Measurements from ENCODE around the gene EEFSEC.

EEFSEC gene

GRCh38 chr3:128312271-128312670, 159.0 kb downstream of the EEFSEC start:
- peaks cover 8% of the 10 kb centered on the region for H3K4me1 ChIP-seq (ENCODE audit: control insufficient read depth, insufficient read depth, low read length)
- 95 to 96% methylated on average over 10 of the region's 10 CpGs for WGBS, 2 experiments
- H3K4me3 ChIP-seq (ENCODE audit: insufficient read depth, low read depth, low read length), result no peak overlapping the region
- H3K27me3 ChIP-seq (ENCODE audit: control insufficient read depth, insufficient read depth, low read length, poor library complexity, severe bottlenecking), result no peaks in the 10 kb centered on the region
- no peak overlapping the region for H3K27ac ChIP-seq (ENCODE audit: insufficient read depth, low read depth, low read length, poor library complexity, severe bottlenecking)
- no peaks in the 10 kb centered on the region for H3K9me3 ChIP-seq (ENCODE audit: control insufficient read depth, low read length)
- H3K36me3 ChIP-seq (ENCODE audit: control insufficient read depth, insufficient read depth, low read length), result no peaks in the 10 kb centered on the region

- 94 to 96% methylated on average over 5 of the region's 5 CpGs for WGBS, 2 experiments
- H3K4me3 ChIP-seq (ENCODE audit: insufficient read depth, low read depth, low read length), result no peak overlapping the region
- H3K36me3 ChIP-seq (ENCODE audit: control insufficient read depth, insufficient read depth, low read length), result no peaks in the 10 kb centered on the region
- H3K4me1 ChIP-seq (ENCODE audit: control insufficient read depth, insufficient read depth, low read length), result peaks cover 16% of the 10 kb centered on the region
- H3K27me3 ChIP-seq (ENCODE audit: control insufficient read depth, insufficient read depth, low read length, poor library complexity, severe bottlenecking), result no peaks in the 10 kb centered on the region
- no peaks in the 10 kb centered on the region for H3K9me3 ChIP-seq (ENCODE audit: control insufficient read depth, low read length)
- no peak overlapping the region for H3K27ac ChIP-seq (ENCODE audit: insufficient read depth, low read depth, low read length, poor library complexity, severe bottlenecking)
These were observed 159.9 kb downstream of the EEFSEC start for GRCh38 chr3:128313071-128313725.

GRCh38 chr3:128313935-128314334, 160.7 kb downstream of the EEFSEC start:
- Histone ChIP-seq H3K9me3 (ENCODE audit: control insufficient read depth, low read length) (no peaks in the 10 kb centered on the region), H3K27ac (ENCODE audit: insufficient read depth, low read depth, low read length, poor library complexity, severe bottlenecking) (no peak overlapping the region), H3K36me3 (ENCODE audit: control insufficient read depth, insufficient read depth, low read length) (no peaks in the 10 kb centered on the region), H3K4me1 (ENCODE audit: control insufficient read depth, insufficient read depth, low read length) (peaks cover 16% of the 10 kb centered on the region), H3K27me3 (ENCODE audit: control insufficient read depth, insufficient read depth, low read length, poor library complexity, severe bottlenecking) (no peaks in the 10 kb centered on the region), H3K4me3 (ENCODE audit: insufficient read depth, low read depth, low read length) (no peak overlapping the region)
- WGBS, 2 experiments, result 92 to 97% methylated on average over 2 of the region's 2 CpGs

- WGBS, 2 experiments, result 92 to 96% methylated on average over 2 of the region's 2 CpGs
- no peak overlapping the region for H3K4me3 ChIP-seq (ENCODE audit: insufficient read depth, low read depth, low read length)
- H3K9me3 ChIP-seq (ENCODE audit: control insufficient read depth, low read length), result no peaks in the 10 kb centered on the region
- peaks cover 16% of the 10 kb centered on the region for H3K4me1 ChIP-seq (ENCODE audit: control insufficient read depth, insufficient read depth, low read length)
- no peaks in the 10 kb centered on the region for H3K27me3 ChIP-seq (ENCODE audit: control insufficient read depth, insufficient read depth, low read length, poor library complexity, severe bottlenecking)
- no peak overlapping the region for H3K27ac ChIP-seq (ENCODE audit: insufficient read depth, low read depth, low read length, poor library complexity, severe bottlenecking)
- H3K36me3 ChIP-seq (ENCODE audit: control insufficient read depth, insufficient read depth, low read length), result no peaks in the 10 kb centered on the region
These were observed 162.0 kb downstream of the EEFSEC start for GRCh38 chr3:128315313-128315712.

- H3K27ac ChIP-seq (ENCODE audit: insufficient read depth, low read depth, low read length, poor library complexity, severe bottlenecking), result no peak overlapping the region
- no peak overlapping the region for H3K4me3 ChIP-seq (ENCODE audit: insufficient read depth, low read depth, low read length)
- H3K36me3 ChIP-seq (ENCODE audit: control insufficient read depth, insufficient read depth, low read length), result no peaks in the 10 kb centered on the region
- peaks cover 16% of the 10 kb centered on the region for H3K4me1 ChIP-seq (ENCODE audit: control insufficient read depth, insufficient read depth, low read length)
- no peaks in the 10 kb centered on the region for H3K9me3 ChIP-seq (ENCODE audit: control insufficient read depth, low read length)
- no peaks in the 10 kb centered on the region for H3K27me3 ChIP-seq (ENCODE audit: control insufficient read depth, insufficient read depth, low read length, poor library complexity, severe bottlenecking)
- 90 to 92% methylated on average over 15 of the region's 15 CpGs for whole genome bisulfite sequencing, 2 experiments
These were observed 163.2 kb downstream of the EEFSEC start for GRCh38 chr3:128316481-128316891.

- Histone ChIP-seq H3K9me3 (ENCODE audit: control insufficient read depth, low read length) (no peaks in the 10 kb centered on the region), H3K4me3 (ENCODE audit: insufficient read depth, low read depth, low read length) (no peak overlapping the region), H3K36me3 (ENCODE audit: control insufficient read depth, insufficient read depth, low read length) (no peaks in the 10 kb centered on the region), H3K4me1 (ENCODE audit: control insufficient read depth, insufficient read depth, low read length) (peaks cover 16% of the 10 kb centered on the region), H3K27ac (ENCODE audit: insufficient read depth, low read depth, low read length, poor library complexity, severe bottlenecking) (no peak overlapping the region), H3K27me3 (ENCODE audit: control insufficient read depth, insufficient read depth, low read length, poor library complexity, severe bottlenecking) (no peaks in the 10 kb centered on the region)
- 87 to 88% methylated on average over 17 of the region's 17 CpGs for WGBS, 2 experiments
These were observed 163.9 kb downstream of the EEFSEC start for GRCh38 chr3:128317101-128317697.

- Histone ChIP-seq H3K27me3 (ENCODE audit: control insufficient read depth, insufficient read depth, low read length, poor library complexity, severe bottlenecking) (no peaks in the 10 kb centered on the region), H3K4me1 (ENCODE audit: control insufficient read depth, insufficient read depth, low read length) (peaks cover 16% of the 10 kb centered on the region), H3K4me3 (ENCODE audit: insufficient read depth, low read depth, low read length) (no peak overlapping the region), H3K27ac (ENCODE audit: insufficient read depth, low read depth, low read length, poor library complexity, severe bottlenecking) (no peak overlapping the region), H3K36me3 (ENCODE audit: control insufficient read depth, insufficient read depth, low read length) (no peaks in the 10 kb centered on the region), H3K9me3 (ENCODE audit: control insufficient read depth, low read length) (no peaks in the 10 kb centered on the region)
- 88 to 90% methylated on average over 8 of the region's 8 CpGs for WGBS, 2 experiments
These were observed 164.5 kb downstream of the EEFSEC start for GRCh38 chr3:128317698-128318231.

GRCh38 chr3:128318275-128318941, 165.1 kb downstream of the EEFSEC start:
- no peaks in the 10 kb centered on the region for H3K36me3 ChIP-seq (ENCODE audit: control insufficient read depth, insufficient read depth, low read length)
- WGBS, 2 experiments, result 92 to 95% methylated on average over 11 of the region's 11 CpGs
- H3K9me3 ChIP-seq (ENCODE audit: control insufficient read depth, low read length), result no peaks in the 10 kb centered on the region
- no peak overlapping the region for H3K4me3 ChIP-seq (ENCODE audit: insufficient read depth, low read depth, low read length)
- no peaks in the 10 kb centered on the region for H3K27me3 ChIP-seq (ENCODE audit: control insufficient read depth, insufficient read depth, low read length, poor library complexity, severe bottlenecking)
- no peak overlapping the region for H3K27ac ChIP-seq (ENCODE audit: insufficient read depth, low read depth, low read length, poor library complexity, severe bottlenecking)
- peaks cover 16% of the 10 kb centered on the region for H3K4me1 ChIP-seq (ENCODE audit: control insufficient read depth, insufficient read depth, low read length)

- Histone ChIP-seq H3K27me3 (ENCODE audit: control insufficient read depth, insufficient read depth, low read length, poor library complexity, severe bottlenecking) (no peaks in the 10 kb centered on the region), H3K4me3 (ENCODE audit: insufficient read depth, low read depth, low read length) (no peak overlapping the region), H3K27ac (ENCODE audit: insufficient read depth, low read depth, low read length, poor library complexity, severe bottlenecking) (no peak overlapping the region), H3K36me3 (ENCODE audit: control insufficient read depth, insufficient read depth, low read length) (no peaks in the 10 kb centered on the region), H3K4me1 (ENCODE audit: control insufficient read depth, insufficient read depth, low read length) (peaks cover 16% of the 10 kb centered on the region), H3K9me3 (ENCODE audit: control insufficient read depth, low read length) (no peaks in the 10 kb centered on the region)
- WGBS, 2 experiments, result 91 to 93% methylated on average over 8 of the region's 8 CpGs
These were observed 165.8 kb downstream of the EEFSEC start for GRCh38 chr3:128319107-128319506.

- no peak overlapping the region for H3K4me3 ChIP-seq (ENCODE audit: insufficient read depth, low read depth, low read length)
- H3K27ac ChIP-seq (ENCODE audit: insufficient read depth, low read depth, low read length, poor library complexity, severe bottlenecking), result no peak overlapping the region
- H3K36me3 ChIP-seq (ENCODE audit: control insufficient read depth, insufficient read depth, low read length), result no peaks in the 10 kb centered on the region
- 92% methylated on average over 6 of the region's 6 CpGs for WGBS, 2 experiments
- no peaks in the 10 kb centered on the region for H3K9me3 ChIP-seq (ENCODE audit: control insufficient read depth, low read length)
- peaks cover 16% of the 10 kb centered on the region for H3K4me1 ChIP-seq (ENCODE audit: control insufficient read depth, insufficient read depth, low read length)
- no peaks in the 10 kb centered on the region for H3K27me3 ChIP-seq (ENCODE audit: control insufficient read depth, insufficient read depth, low read length, poor library complexity, severe bottlenecking)
These were observed 166.5 kb downstream of the EEFSEC start for GRCh38 chr3:128319741-128320141.

All from ectodermal cell (in vitro differentiated cells).